NCI-H146 treated with DMSO at 0.1 percent for 48 hours (cell line): ENCODE data around the gene IL5.

ENCODE experiments used
- DNase-seq: peaks from one replicate; lab custom pipeline; 2025; ENCODE audit not compliant: unreplicated experiment; lab: John Stamatoyannopoulos, UW

IL5 gene

GRCh38 chr5:132499440-132500243, 43.7 kb downstream of the IL5 start:
- no peak for DNase-seq

GRCh38 chr5:132498686-132499271, 44.5 kb downstream of the IL5 start:
- DNase-seq = no peak

GRCh38 chr5:132498152-132498551, 45.2 kb downstream of the IL5 start:
- DNase-seq = no peak

GRCh38 chr5:132497488-132497997, 45.8 kb downstream of the IL5 start:
- no peak for DNase-seq

- DNase-seq = peak; percentile 42
Observed at GRCh38 chr5:132496631-132497487, 46.5 kb downstream of the IL5 start.

- peak; percentile 77 for DNase-seq
Observed at GRCh38 chr5:132496191-132496630, 47.1 kb downstream of the IL5 start.

- no peak for DNase-seq
Observed at GRCh38 chr5:132495667-132496190, 47.6 kb downstream of the IL5 start.

- no peak for DNase-seq
Observed at GRCh38 chr5:132493821-132494220, 49.5 kb downstream of the IL5 start.

GRCh38 chr5:132493241-132493640, 50.1 kb downstream of the IL5 start:
- no peak for DNase-seq

- no peak for DNase-seq
Observed at GRCh38 chr5:132492386-132493125, 50.8 kb downstream of the IL5 start.
